Neural cell (in vitro differentiated cells): ENCODE results near the gene FBXO3. TPM values are rescaled to one million over a fixed set of nuclear protein-coding genes. Genes with fewer than 3 reads are reported as not detected.
A peak's percentile ranks its signal among the peaks of the same experiment; 100 is the strongest.

Experiments
- H2AFZ ChIP-seq: fragments of 200-600, 300-800 bp; sonication (generic), shearing (Covaris generic); 2 replicates; pipeline ENCODE4 v1.6.0; 2014; ENCODE audit warnings: low read depth, mild to moderate bottlenecking, antibody characterized with exemption, low read length, moderate library complexity
- H3F3A ChIP-seq: fragments of 200-600 bp; shearing (Covaris generic); 2 replicates; pipeline ENCODE4 v1.6.1; 2016; ENCODE audit warnings: mild to moderate bottlenecking, moderate library complexity, mixed read lengths, antibody characterized with exemption, low read length; ENCODE audit not compliant: insufficient read depth, poor library complexity, severe bottlenecking
- H3K27ac ChIP-seq: fragments of 200-600, 300-800 bp; sonication (generic), shearing (Covaris generic); 2 replicates; pipeline ENCODE4 v1.5.1; 2014; ENCODE audit warnings: mild to moderate bottlenecking, low read length, moderate library complexity
- H3K27me3 ChIP-seq: fragments of 300-800, 200-600 bp; sonication (generic), shearing (Covaris generic); 2 replicates; pipeline ENCODE4 v1.6.0; 2014; ENCODE audit warnings: mild to moderate bottlenecking, low read depth, low read length, moderate library complexity; ENCODE audit not compliant: insufficient read depth
- H3K36me3 ChIP-seq: fragments of 300-800, 200-600 bp; sonication (generic), shearing (Covaris generic); 2 replicates; pipeline ENCODE4 v1.5.1; 2014; ENCODE audit warnings: mild to moderate bottlenecking, antibody characterized with exemption, low read length, moderate library complexity; ENCODE audit not compliant: insufficient read depth
- H3K4me2 ChIP-seq: fragments of 300-800, 200-600 bp; sonication (generic), shearing (Covaris generic); 2 replicates; pipeline ENCODE4 v1.6.0; 2014; ENCODE audit warnings: mild to moderate bottlenecking, low read length
- H3K4me3 ChIP-seq: fragments of 300-800, 200-600 bp; sonication (generic), shearing (Covaris generic); 2 replicates; pipeline ENCODE4 v1.5.1; 2014; ENCODE audit warnings: mild to moderate bottlenecking, low read length, moderate library complexity
- H3K79me2 ChIP-seq: fragments of 200-600 bp; shearing (Covaris generic); replicated peaks from 2 replicates; pipeline ENCODE4 v1.6.0; 2014; ENCODE audit warnings: mild to moderate bottlenecking, low read length, moderate library complexity; ENCODE audit not compliant: insufficient read depth
- H3K9ac ChIP-seq: fragments of 300-800, 200-600 bp; sonication (generic), shearing (Covaris generic); 2 replicates; pipeline ENCODE4 v1.6.1; 2016; ENCODE audit warnings: mild to moderate bottlenecking, low read length, mixed read lengths
- H3K9me2 ChIP-seq: fragments of 200-600 bp; shearing (Covaris generic); 2 replicates; pipeline ENCODE4 v1.6.1; 2016; ENCODE audit warnings: mild to moderate bottlenecking, low read length, mixed read lengths; ENCODE audit not compliant: insufficient read depth
- H3K9me3 ChIP-seq: fragments of 200-600, 300-800 bp; sonication (generic), shearing (Covaris generic); 2 replicates; pipeline ENCODE4 v1.6.1; 2016; ENCODE audit warnings: mild to moderate bottlenecking, mixed run types, low read length, moderate library complexity, mixed read lengths
- H4K20me1 ChIP-seq: fragments of 200-600 bp; shearing (Covaris generic); 2 replicates; pipeline ENCODE4 v1.6.1; 2016; ENCODE audit warnings: mild to moderate bottlenecking, mixed run types; ENCODE audit not compliant: insufficient read depth
- CTCF ChIP-seq: fragments of 450-650 bp; IDR thresholded peaks from 2 replicates; pipeline ENCODE4 v1.5.1; 2014; ENCODE audit warnings: antibody characterized with exemption, mild to moderate bottlenecking, moderate library complexity; ENCODE audit not compliant: poor library complexity, severe bottlenecking
- EP300 ChIP-seq: fragments of 450-650 bp; conservative IDR thresholded peaks from 2 replicates; pipeline ENCODE4 v1.6.1; 2014; ENCODE audit warnings: antibody characterized with exemption, mild to moderate bottlenecking, moderate library complexity; ENCODE audit not compliant: poor library complexity, severe bottlenecking
- EZH2 ChIP-seq: fragments of 200-600, 300-800 bp; shearing (Covaris generic), sonication (generic); IDR thresholded peaks from 2 replicates; pipeline ENCODE4 v1.6.1; 2014; ENCODE audit warnings: antibody characterized with exemption, low read length, borderline replicate concordance, mild to moderate bottlenecking; ENCODE audit not compliant: insufficient read depth, poor library complexity, severe bottlenecking
- MXI1 ChIP-seq: fragments of 450-650 bp; conservative IDR thresholded peaks from 2 replicates; pipeline ENCODE4 v1.6.1; 2014; ENCODE audit warnings: antibody characterized with exemption, mild to moderate bottlenecking; ENCODE audit not compliant: poor library complexity, severe bottlenecking
- POLR2AphosphoS5 ChIP-seq: IDR thresholded peaks from 2 replicates; pipeline ENCODE4 v1.6.1; 2012
- RAD21 ChIP-seq: fragments of 450-650 bp; conservative IDR thresholded peaks from 2 replicates; pipeline ENCODE4 v1.6.1; 2014; ENCODE audit warnings: antibody characterized with exemption, mild to moderate bottlenecking, moderate library complexity
- REST ChIP-seq: IDR thresholded peaks from 2 replicates; pipeline ENCODE4 v1.6.1; 2012; ENCODE audit warnings: borderline replicate concordance
- SMC3 ChIP-seq: fragments of 450-650 bp; conservative IDR thresholded peaks from 2 replicates; pipeline ENCODE4 v1.6.1; 2014; ENCODE audit warnings: antibody characterized with exemption, mild to moderate bottlenecking, moderate library complexity; ENCODE audit not compliant: poor library complexity
- TAF1 ChIP-seq: IDR thresholded peaks from 2 replicates; pipeline ENCODE4 v1.6.1; 2012; ENCODE audit warnings: low read depth
- polyA plus RNA-seq: library from polyadenylated mRNA; depleted of rRNA; stranded (reverse); fragments of >200 nt; gene quantifications from 2 replicates; pipeline ENCODE4 v1.2.3, GENCODE V29; 2014

The FBXO3 gene
- polyA plus RNA-seq, 1 donor from 2014 or later, result 115 TPM

GRCh38 chr11:33704240-33705002 lies 69.9 kb downstream of the FBXO3 start:
- Histone ChIP-seq H3K27ac (no peak overlapping the region), H3F3A (no peaks in the 10 kb centered on the region), H3K27me3 (no peaks in the 10 kb centered on the region), H3K79me2 (no peaks in the 10 kb centered on the region), H3K36me3 (peaks cover 7% of the 10 kb centered on the region), H3K9ac (no peak overlapping the region), H3K4me3 (no peak overlapping the region), H3K4me2 (no peak overlapping the region), H4K20me1 (no peaks in the 10 kb centered on the region), H3K9me2 (no peaks in the 10 kb centered on the region), H2AFZ (no peak overlapping the region), H3K9me3 (no peaks in the 10 kb centered on the region)
- TF ChIP-seq MXI1 (no peak), POLR2AphosphoS5 (peak; percentile 9)

- H3K27me3 ChIP-seq, result no peaks in the 10 kb centered on the region
- peaks cover 7% of the 10 kb centered on the region for H3K36me3 ChIP-seq
- no peaks in the 10 kb centered on the region for H4K20me1 ChIP-seq
- no peaks in the 10 kb centered on the region for H3K9me3 ChIP-seq
- no peak overlapping the region for H3K27ac ChIP-seq
- H3F3A ChIP-seq, result no peaks in the 10 kb centered on the region
- no peaks in the 10 kb centered on the region for H3K9me2 ChIP-seq
- no peak overlapping the region for H2AFZ ChIP-seq
- H3K9ac ChIP-seq, result no peak overlapping the region
- H3K4me2 ChIP-seq, result no peak overlapping the region
- H3K4me3 ChIP-seq, result no peak overlapping the region
- no peaks in the 10 kb centered on the region for H3K79me2 ChIP-seq
- TF ChIP-seq REST (no peak), SMC3 (no peak), POLR2AphosphoS5 (no peak), EP300 (no peak), MXI1 (no peak), EZH2 (no peak), CTCF (no peak), TAF1 (no peak), RAD21 (no peak)
Measured at GRCh38 chr11:33703788-33704187, 70.5 kb downstream of the FBXO3 start.
